Neural cell (in vitro differentiated cells): ENCODE data around the gene ADGRA1. TPM values are rescaled to one million over a fixed set of nuclear protein-coding genes. Genes with fewer than 3 reads are reported as not detected.

Experiments used
- H2AFZ ChIP-seq: fragments of 200-600, 300-800 bp; sonication (generic), shearing (Covaris generic); 2 replicates; pipeline ENCODE4 v1.6.0; 2014; ENCODE audit warnings: low read depth, mild to moderate bottlenecking, antibody characterized with exemption, low read length, moderate library complexity
- H3F3A ChIP-seq: fragments of 200-600 bp; shearing (Covaris generic); 2 replicates; pipeline ENCODE4 v1.6.1; 2016; ENCODE audit warnings: mild to moderate bottlenecking, moderate library complexity, mixed read lengths, antibody characterized with exemption, low read length; ENCODE audit not compliant: insufficient read depth, poor library complexity, severe bottlenecking
- H3K27ac ChIP-seq: fragments of 200-600, 300-800 bp; sonication (generic), shearing (Covaris generic); 2 replicates; pipeline ENCODE4 v1.5.1; 2014; ENCODE audit warnings: mild to moderate bottlenecking, low read length, moderate library complexity
- H3K27me3 ChIP-seq: fragments of 300-800, 200-600 bp; sonication (generic), shearing (Covaris generic); 2 replicates; pipeline ENCODE4 v1.6.0; 2014; ENCODE audit warnings: mild to moderate bottlenecking, low read depth, low read length, moderate library complexity; ENCODE audit not compliant: insufficient read depth
- H3K36me3 ChIP-seq: fragments of 300-800, 200-600 bp; sonication (generic), shearing (Covaris generic); 2 replicates; pipeline ENCODE4 v1.5.1; 2014; ENCODE audit warnings: mild to moderate bottlenecking, antibody characterized with exemption, low read length, moderate library complexity; ENCODE audit not compliant: insufficient read depth
- H3K4me2 ChIP-seq: fragments of 300-800, 200-600 bp; sonication (generic), shearing (Covaris generic); 2 replicates; pipeline ENCODE4 v1.6.0; 2014; ENCODE audit warnings: mild to moderate bottlenecking, low read length
- H3K4me3 ChIP-seq: fragments of 300-800, 200-600 bp; sonication (generic), shearing (Covaris generic); 2 replicates; pipeline ENCODE4 v1.5.1; 2014; ENCODE audit warnings: mild to moderate bottlenecking, low read length, moderate library complexity
- H3K79me2 ChIP-seq: fragments of 200-600 bp; shearing (Covaris generic); replicated peaks from 2 replicates; pipeline ENCODE4 v1.6.0; 2014; ENCODE audit warnings: mild to moderate bottlenecking, low read length, moderate library complexity; ENCODE audit not compliant: insufficient read depth
- H3K9ac ChIP-seq: fragments of 300-800, 200-600 bp; sonication (generic), shearing (Covaris generic); 2 replicates; pipeline ENCODE4 v1.6.1; 2016; ENCODE audit warnings: mild to moderate bottlenecking, low read length, mixed read lengths
- H3K9me2 ChIP-seq: fragments of 200-600 bp; shearing (Covaris generic); 2 replicates; pipeline ENCODE4 v1.6.1; 2016; ENCODE audit warnings: mild to moderate bottlenecking, low read length, mixed read lengths; ENCODE audit not compliant: insufficient read depth
- H3K9me3 ChIP-seq: fragments of 200-600, 300-800 bp; sonication (generic), shearing (Covaris generic); 2 replicates; pipeline ENCODE4 v1.6.1; 2016; ENCODE audit warnings: mild to moderate bottlenecking, mixed run types, low read length, moderate library complexity, mixed read lengths
- H4K20me1 ChIP-seq: fragments of 200-600 bp; shearing (Covaris generic); 2 replicates; pipeline ENCODE4 v1.6.1; 2016; ENCODE audit warnings: mild to moderate bottlenecking, mixed run types; ENCODE audit not compliant: insufficient read depth
- CTCF ChIP-seq: fragments of 450-650 bp; IDR thresholded peaks from 2 replicates; pipeline ENCODE4 v1.5.1; 2014; ENCODE audit warnings: antibody characterized with exemption, mild to moderate bottlenecking, moderate library complexity; ENCODE audit not compliant: poor library complexity, severe bottlenecking
- EP300 ChIP-seq: fragments of 450-650 bp; conservative IDR thresholded peaks from 2 replicates; pipeline ENCODE4 v1.6.1; 2014; ENCODE audit warnings: antibody characterized with exemption, mild to moderate bottlenecking, moderate library complexity; ENCODE audit not compliant: poor library complexity, severe bottlenecking
- EZH2 ChIP-seq: fragments of 200-600, 300-800 bp; shearing (Covaris generic), sonication (generic); IDR thresholded peaks from 2 replicates; pipeline ENCODE4 v1.6.1; 2014; ENCODE audit warnings: antibody characterized with exemption, low read length, borderline replicate concordance, mild to moderate bottlenecking; ENCODE audit not compliant: insufficient read depth, poor library complexity, severe bottlenecking
- MXI1 ChIP-seq: fragments of 450-650 bp; conservative IDR thresholded peaks from 2 replicates; pipeline ENCODE4 v1.6.1; 2014; ENCODE audit warnings: antibody characterized with exemption, mild to moderate bottlenecking; ENCODE audit not compliant: poor library complexity, severe bottlenecking
- POLR2AphosphoS5 ChIP-seq: IDR thresholded peaks from 2 replicates; pipeline ENCODE4 v1.6.1; 2012
- RAD21 ChIP-seq: fragments of 450-650 bp; conservative IDR thresholded peaks from 2 replicates; pipeline ENCODE4 v1.6.1; 2014; ENCODE audit warnings: antibody characterized with exemption, mild to moderate bottlenecking, moderate library complexity
- SMC3 ChIP-seq: fragments of 450-650 bp; conservative IDR thresholded peaks from 2 replicates; pipeline ENCODE4 v1.6.1; 2014; ENCODE audit warnings: antibody characterized with exemption, mild to moderate bottlenecking, moderate library complexity; ENCODE audit not compliant: poor library complexity
- TAF1 ChIP-seq: IDR thresholded peaks from 2 replicates; pipeline ENCODE4 v1.6.1; 2012; ENCODE audit warnings: low read depth
- polyA plus RNA-seq: library from polyadenylated mRNA; depleted of rRNA; stranded (reverse); fragments of >200 nt; gene quantifications from 2 replicates; pipeline ENCODE4 v1.2.3, GENCODE V29; 2014
- TF ChIP-seq, protein P1 (sequence below): IDR thresholded peaks from 2 replicates; pipeline ENCODE4 v1.6.1; 2012; ENCODE audit warnings: borderline replicate concordance

ADGRA1 gene
- polyA plus RNA-seq, 1 donor from 2014 or later, result 2.2 TPM

GRCh38 chr10:133176546-133176945 lies 88.8 kb downstream of the ADGRA1 start:
- no peaks in the 10 kb centered on the region for H3K27me3 ChIP-seq
- no peak overlapping the region for H3K27ac ChIP-seq
- no peaks in the 10 kb centered on the region for H3K36me3 ChIP-seq
- no peak overlapping the region for H3K4me2 ChIP-seq
- no peaks in the 10 kb centered on the region for H3F3A ChIP-seq
- no peaks in the 10 kb centered on the region for H4K20me1 ChIP-seq
- H2AFZ ChIP-seq, result no peak overlapping the region
- H3K4me3 ChIP-seq, result no peak overlapping the region
- H3K9me2 ChIP-seq, result no peaks in the 10 kb centered on the region
- no peaks in the 10 kb centered on the region for H3K9me3 ChIP-seq
- no peaks in the 10 kb centered on the region for H3K79me2 ChIP-seq
- TF ChIP-seq, protein P1, sequence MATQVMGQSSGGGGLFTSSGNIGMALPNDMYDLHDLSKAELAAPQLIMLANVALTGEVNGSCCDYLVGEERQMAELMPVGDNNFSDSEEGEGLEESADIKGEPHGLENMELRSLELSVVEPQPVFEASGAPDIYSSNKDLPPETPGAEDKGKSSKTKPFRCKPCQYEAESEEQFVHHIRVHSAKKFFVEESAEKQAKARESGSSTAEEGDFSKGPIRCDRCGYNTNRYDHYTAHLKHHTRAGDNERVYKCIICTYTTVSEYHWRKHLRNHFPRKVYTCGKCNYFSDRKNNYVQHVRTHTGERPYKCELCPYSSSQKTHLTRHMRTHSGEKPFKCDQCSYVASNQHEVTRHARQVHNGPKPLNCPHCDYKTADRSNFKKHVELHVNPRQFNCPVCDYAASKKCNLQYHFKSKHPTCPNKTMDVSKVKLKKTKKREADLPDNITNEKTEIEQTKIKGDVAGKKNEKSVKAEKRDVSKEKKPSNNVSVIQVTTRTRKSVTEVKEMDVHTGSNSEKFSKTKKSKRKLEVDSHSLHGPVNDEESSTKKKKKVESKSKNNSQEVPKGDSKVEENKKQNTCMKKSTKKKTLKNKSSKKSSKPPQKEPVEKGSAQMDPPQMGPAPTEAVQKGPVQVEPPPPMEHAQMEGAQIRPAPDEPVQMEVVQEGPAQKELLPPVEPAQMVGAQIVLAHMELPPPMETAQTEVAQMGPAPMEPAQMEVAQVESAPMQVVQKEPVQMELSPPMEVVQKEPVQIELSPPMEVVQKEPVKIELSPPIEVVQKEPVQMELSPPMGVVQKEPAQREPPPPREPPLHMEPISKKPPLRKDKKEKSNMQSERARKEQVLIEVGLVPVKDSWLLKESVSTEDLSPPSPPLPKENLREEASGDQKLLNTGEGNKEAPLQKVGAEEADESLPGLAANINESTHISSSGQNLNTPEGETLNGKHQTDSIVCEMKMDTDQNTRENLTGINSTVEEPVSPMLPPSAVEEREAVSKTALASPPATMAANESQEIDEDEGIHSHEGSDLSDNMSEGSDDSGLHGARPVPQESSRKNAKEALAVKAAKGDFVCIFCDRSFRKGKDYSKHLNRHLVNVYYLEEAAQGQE, result no peak
- TF ChIP-seq EZH2 (no peak), TAF1 (no peak), CTCF (no peak), EP300 (no peak), MXI1 (no peak), RAD21 (no peak), POLR2AphosphoS5 (no peak), SMC3 (no peak)
- no peak overlapping the region for H3K9ac ChIP-seq

DNA sequence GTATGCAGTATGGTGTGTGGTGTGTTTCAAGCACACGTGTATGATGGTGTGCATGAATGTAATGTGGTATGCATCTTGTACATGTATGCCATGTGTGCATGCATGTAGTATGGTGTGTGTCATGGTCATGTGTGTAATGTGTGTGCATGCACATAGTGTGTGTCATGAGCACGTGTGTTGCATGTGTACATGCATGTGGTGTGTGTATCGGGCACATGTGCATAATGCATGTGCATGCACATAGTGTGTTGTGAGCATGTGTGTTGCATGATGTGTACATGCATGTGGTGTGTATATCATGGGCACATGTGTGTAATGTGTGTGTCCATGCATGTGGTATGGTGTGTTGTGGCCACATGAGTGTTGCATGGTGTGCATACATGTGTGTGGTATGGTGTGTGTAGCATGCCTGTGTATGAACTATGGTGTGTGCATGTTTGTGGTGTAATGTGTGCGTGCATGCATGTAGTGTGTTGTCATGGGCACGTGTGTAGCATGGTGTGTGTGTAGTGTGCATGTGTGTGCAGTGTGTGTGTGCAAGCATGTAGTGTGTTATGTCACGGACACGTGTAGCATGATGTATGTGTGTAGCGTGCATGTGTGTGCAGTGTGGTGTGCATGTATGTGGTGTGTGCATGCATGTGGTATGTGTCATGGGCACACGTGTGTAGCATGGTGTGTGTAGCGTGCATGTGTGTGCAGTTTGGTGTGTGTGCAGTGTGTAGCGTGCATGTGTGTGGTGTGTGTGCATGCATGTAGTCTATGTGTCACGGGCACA lies 89.8 kb downstream of the ADGRA1 start:
- Histone ChIP-seq H2AFZ (no peak overlapping the region), H3K9me2 (no peaks in the 10 kb centered on the region), H3K79me2 (no peaks in the 10 kb centered on the region), H3K9me3 (no peaks in the 10 kb centered on the region), H3K4me2 (no peak overlapping the region), H3K9ac (no peak overlapping the region), H3F3A (no peaks in the 10 kb centered on the region), H3K27me3 (no peaks in the 10 kb centered on the region), H3K27ac (no peak overlapping the region), H3K36me3 (no peaks in the 10 kb centered on the region), H3K4me3 (no peak overlapping the region), H4K20me1 (no peaks in the 10 kb centered on the region)
- TF ChIP-seq EP300 (no peak), POLR2AphosphoS5 (no peak), CTCF (no peak), TAF1 (no peak), EZH2 (no peak), MXI1 (no peak), RAD21 (no peak), SMC3 (no peak)
- TF ChIP-seq, protein P1, result no peak
